ENCODE data around the gene TCF4.

TCF4 gene

DNA sequence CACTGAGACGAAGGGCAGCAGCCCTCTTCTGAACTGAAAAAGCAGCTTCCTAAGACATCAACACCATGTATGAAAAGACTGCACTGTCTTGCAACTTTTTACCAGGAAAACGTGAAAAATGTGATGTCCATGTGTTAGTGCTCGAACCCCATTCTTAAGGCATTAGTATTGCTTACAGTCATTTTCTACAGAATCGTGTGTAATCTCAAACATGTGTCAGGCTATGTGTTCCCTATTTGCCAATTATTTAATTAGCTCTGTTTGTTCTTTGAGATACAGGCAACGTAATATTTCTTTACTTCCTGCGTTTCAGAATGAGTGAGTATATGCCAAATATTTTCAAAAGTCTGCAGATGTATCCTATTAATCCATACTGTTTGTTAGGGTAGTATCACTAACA is 321.0 kb downstream of the TCF4 start:
- no peak for TF ChIP-seq FOXK2 (IDR thresholded peaks at IDR 0.05)
- no peak for TF ChIP-seq TARDBP (IDR thresholded peaks at IDR 0.05)
- TF ChIP-seq SP1 (IDR thresholded peaks at IDR 0.05): no peak
- no peak for TF ChIP-seq CTBP1 (IDR thresholded peaks at IDR 0.05; ENCODE audit: borderline replicate concordance)
- no peak for TF ChIP-seq ELF4 (IDR thresholded peaks at IDR 0.05)
- TF ChIP-seq L3MBTL2 (conservative IDR thresholded peaks at IDR 0.05): no peak
- TF ChIP-seq FOXA1 (IDR thresholded peaks at IDR 0.05): no peak
- no peak for TF ChIP-seq ZNF384 (IDR thresholded peaks at IDR 0.05)
- no peak for TF ChIP-seq NFRKB (IDR thresholded peaks at IDR 0.05)
- TF ChIP-seq FOXM1 (IDR thresholded peaks at IDR 0.05; ENCODE audit: borderline replicate concordance): no peak
- no peak for DNase-seq (ENCODE audit: extremely low spot score)
- ChIA-PET POLR2A (no interaction called here), CTCF (no interaction called here)

DNA sequence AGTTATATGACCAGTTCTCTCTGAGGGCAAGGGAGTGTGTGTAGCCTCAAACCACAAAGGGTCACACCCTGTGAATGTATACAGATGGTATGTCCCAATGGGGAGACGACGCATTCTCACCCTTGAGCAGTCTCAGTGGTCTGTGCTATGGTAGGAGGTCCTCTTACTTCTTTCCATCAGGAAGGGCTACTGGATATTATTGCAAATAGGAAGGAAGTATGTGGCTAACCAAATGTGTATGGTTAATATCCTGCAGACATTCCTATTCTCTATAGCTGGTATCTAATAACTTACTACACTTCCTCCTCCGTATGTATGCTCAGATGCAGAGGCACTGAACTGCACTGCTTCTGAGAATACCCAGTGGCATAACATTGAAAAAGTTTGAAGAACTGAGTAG is 322.0 kb downstream of the TCF4 start:
- ChIA-PET POLR2A (no interaction called here), CTCF (no interaction called here)
- TF ChIP-seq CTBP1 (IDR thresholded peaks at IDR 0.05; ENCODE audit: borderline replicate concordance): no peak
- no peak for TF ChIP-seq BHLHE40 (IDR thresholded peaks at IDR 0.05; ENCODE audit: borderline replicate concordance)
- TF ChIP-seq ELF4 (IDR thresholded peaks at IDR 0.05): no peak
- no peak for TF ChIP-seq NFRKB (IDR thresholded peaks at IDR 0.05)
- no peak for TF ChIP-seq ARNT (IDR thresholded peaks at IDR 0.05)
- TF ChIP-seq, protein P1, sequence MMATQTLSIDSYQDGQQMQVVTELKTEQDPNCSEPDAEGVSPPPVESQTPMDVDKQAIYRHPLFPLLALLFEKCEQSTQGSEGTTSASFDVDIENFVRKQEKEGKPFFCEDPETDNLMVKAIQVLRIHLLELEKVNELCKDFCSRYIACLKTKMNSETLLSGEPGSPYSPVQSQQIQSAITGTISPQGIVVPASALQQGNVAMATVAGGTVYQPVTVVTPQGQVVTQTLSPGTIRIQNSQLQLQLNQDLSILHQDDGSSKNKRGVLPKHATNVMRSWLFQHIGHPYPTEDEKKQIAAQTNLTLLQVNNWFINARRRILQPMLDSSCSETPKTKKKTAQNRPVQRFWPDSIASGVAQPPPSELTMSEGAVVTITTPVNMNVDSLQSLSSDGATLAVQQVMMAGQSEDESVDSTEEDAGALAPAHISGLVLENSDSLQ (IDR thresholded peaks at IDR 0.05): no peak
- no peak for TF ChIP-seq L3MBTL2 (conservative IDR thresholded peaks at IDR 0.05)
- TF ChIP-seq ZNF384 (IDR thresholded peaks at IDR 0.05): no peak
- no peak for TF ChIP-seq HDGF (IDR thresholded peaks at IDR 0.05; ENCODE audit: borderline replicate concordance)
- no peak for TF ChIP-seq SUZ12 (IDR thresholded peaks at IDR 0.05)
- no peak for TF ChIP-seq FOXM1 (IDR thresholded peaks at IDR 0.05; ENCODE audit: borderline replicate concordance)
- TF ChIP-seq FOXA1 (IDR thresholded peaks at IDR 0.05): no peak
- no peak for TF ChIP-seq FOXK2 (IDR thresholded peaks at IDR 0.05)
- TF ChIP-seq LEF1 (IDR thresholded peaks at IDR 0.05; ENCODE audit: borderline replicate concordance): no peak
- TF ChIP-seq TARDBP (IDR thresholded peaks at IDR 0.05): no peak
- no peak for TF ChIP-seq SP1 (IDR thresholded peaks at IDR 0.05)
- no peak for DNase-seq (ENCODE audit: extremely low spot score)

DNA sequence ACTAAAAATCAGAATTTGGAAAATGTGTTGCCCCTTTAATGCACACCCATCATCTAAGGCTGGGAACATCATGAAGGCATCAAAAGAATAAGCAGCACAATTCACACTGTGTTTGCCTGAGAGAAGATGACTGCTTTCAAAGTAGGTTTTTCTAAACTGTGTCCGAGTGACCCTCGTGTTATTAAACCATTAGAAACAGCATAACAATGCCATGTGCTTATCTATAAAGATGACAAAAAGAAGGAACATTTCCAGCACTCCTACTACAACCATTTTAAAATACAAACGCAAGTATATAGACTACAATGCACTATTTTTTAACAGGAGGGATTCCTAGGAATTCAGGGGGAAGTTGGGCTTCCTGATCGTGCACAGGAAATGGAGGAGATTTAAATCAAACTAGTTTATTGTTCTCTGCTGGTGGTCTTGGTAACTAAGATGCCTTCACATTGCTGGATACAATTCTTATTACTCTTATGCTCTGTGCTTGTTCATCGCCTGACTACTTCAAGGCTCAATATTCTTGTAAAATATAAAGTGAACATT is 322.8 kb downstream of the TCF4 start:
- CTCF ChIA-PET: no interaction called here
- no peak for DNase-seq (ENCODE audit: extremely low spot score)
- POLR2A ChIA-PET: no interaction called here
- TF ChIP-seq ZNF384 (IDR thresholded peaks at IDR 0.05): no peak
- no peak for TF ChIP-seq BHLHE40 (IDR thresholded peaks at IDR 0.05; ENCODE audit: borderline replicate concordance)
- TF ChIP-seq FOXK2 (IDR thresholded peaks at IDR 0.05): no peak
- no peak for TF ChIP-seq NFRKB (IDR thresholded peaks at IDR 0.05)
- TF ChIP-seq CTBP1 (IDR thresholded peaks at IDR 0.05; ENCODE audit: borderline replicate concordance): no peak
- no peak for TF ChIP-seq SUZ12 (IDR thresholded peaks at IDR 0.05)
- TF ChIP-seq HDGF (IDR thresholded peaks at IDR 0.05; ENCODE audit: borderline replicate concordance): no peak
- no peak for TF ChIP-seq FOXA1 (IDR thresholded peaks at IDR 0.05)
- TF ChIP-seq, protein P1 (IDR thresholded peaks at IDR 0.05): no peak
- no peak for TF ChIP-seq SP1 (IDR thresholded peaks at IDR 0.05)

DNA sequence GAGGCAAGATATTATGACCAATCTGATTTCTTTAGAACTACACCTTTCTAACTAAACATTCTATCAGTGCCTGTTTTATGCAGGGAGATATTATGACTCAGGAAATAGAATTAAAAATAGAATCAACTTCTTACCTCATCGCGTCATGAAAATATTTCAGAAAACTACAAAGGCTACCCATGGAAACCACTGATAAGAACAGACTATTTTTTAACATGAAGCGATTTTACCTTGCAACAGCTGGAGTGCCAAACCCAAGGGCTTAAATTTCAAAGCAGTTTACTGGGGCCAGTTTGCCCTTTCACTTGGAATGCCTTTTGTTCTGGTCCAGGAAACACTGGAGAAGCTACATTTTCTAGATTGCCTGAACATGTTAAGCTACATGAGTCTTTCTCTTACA is 323.9 kb downstream of the TCF4 start:
- DNase-seq (ENCODE audit: extremely low spot score): no peak
- ChIA-PET POLR2A (no interaction called here), CTCF (interaction anchor here (0.7 kb wide), 1 partner anchor 12 kb away, joined by 3 read pairs; no protein-coding TSS in a partner anchor)
- TF ChIP-seq ELF4 (IDR thresholded peaks at IDR 0.05): no peak
- TF ChIP-seq HDGF (IDR thresholded peaks at IDR 0.05; ENCODE audit: borderline replicate concordance): no peak
- no peak for TF ChIP-seq L3MBTL2 (conservative IDR thresholded peaks at IDR 0.05)
- TF ChIP-seq SUZ12 (IDR thresholded peaks at IDR 0.05): no peak
- no peak for TF ChIP-seq ZNF384 (IDR thresholded peaks at IDR 0.05)
- no peak for TF ChIP-seq ARNT (IDR thresholded peaks at IDR 0.05)
- no peak for TF ChIP-seq NFRKB (IDR thresholded peaks at IDR 0.05)
- no peak for TF ChIP-seq TARDBP (IDR thresholded peaks at IDR 0.05)
- no peak for TF ChIP-seq FOXK2 (IDR thresholded peaks at IDR 0.05)
- no peak for TF ChIP-seq SP1 (IDR thresholded peaks at IDR 0.05)
- no peak for TF ChIP-seq LEF1 (IDR thresholded peaks at IDR 0.05; ENCODE audit: borderline replicate concordance)

- no peak for TF ChIP-seq BHLHE40 (IDR thresholded peaks at IDR 0.05; ENCODE audit: borderline replicate concordance)
- no peak for TF ChIP-seq NFRKB (IDR thresholded peaks at IDR 0.05)
- no peak for TF ChIP-seq FOXK2 (IDR thresholded peaks at IDR 0.05)
- no peak for TF ChIP-seq L3MBTL2 (conservative IDR thresholded peaks at IDR 0.05)
- no peak for TF ChIP-seq ARNT (IDR thresholded peaks at IDR 0.05)
- TF ChIP-seq FOXM1 (IDR thresholded peaks at IDR 0.05; ENCODE audit: borderline replicate concordance): no peak
- no peak for TF ChIP-seq ELF4 (IDR thresholded peaks at IDR 0.05)
- TF ChIP-seq SUZ12 (IDR thresholded peaks at IDR 0.05): no peak
- no peak for TF ChIP-seq LEF1 (IDR thresholded peaks at IDR 0.05; ENCODE audit: borderline replicate concordance)
- TF ChIP-seq TARDBP (IDR thresholded peaks at IDR 0.05): no peak
- TF ChIP-seq CTBP1 (IDR thresholded peaks at IDR 0.05; ENCODE audit: borderline replicate concordance): no peak
- TF ChIP-seq FOXA1 (IDR thresholded peaks at IDR 0.05): no peak
- DNase-seq (ENCODE audit: extremely low spot score): no peak
- ChIA-PET POLR2A (no interaction called here), CTCF (no interaction called here)
Measured at GRCh38 chr18:55262021-55262560, 325.9 kb downstream of the TCF4 start.

DNA sequence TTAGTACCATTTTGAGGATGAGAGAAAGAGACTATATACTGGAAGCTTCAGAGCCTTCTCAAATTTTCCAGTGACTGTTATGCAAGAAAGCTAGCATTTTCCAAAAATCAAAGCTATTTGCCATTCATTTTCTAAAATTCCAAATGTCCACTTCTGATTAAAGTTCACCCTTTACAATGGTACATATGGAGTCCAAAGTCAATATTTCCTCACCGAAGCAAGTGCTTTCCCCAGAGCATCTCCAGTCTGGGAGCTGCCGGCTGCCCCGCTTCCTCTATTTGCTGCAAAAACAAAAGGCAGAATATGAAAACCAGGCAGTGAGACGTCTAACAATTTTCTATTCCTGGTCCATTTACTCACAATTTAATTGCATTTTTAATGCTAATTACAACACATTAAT is 326.7 kb downstream of the TCF4 start:
- POLR2A ChIA-PET: no interaction called here
- TF ChIP-seq CTBP1 (IDR thresholded peaks at IDR 0.05; ENCODE audit: borderline replicate concordance) (no peak), L3MBTL2 (conservative IDR thresholded peaks at IDR 0.05) (no peak), TARDBP (IDR thresholded peaks at IDR 0.05) (no peak), FOXA1 (IDR thresholded peaks at IDR 0.05) (no peak), ZNF384 (IDR thresholded peaks at IDR 0.05) (no peak), SP1 (IDR thresholded peaks at IDR 0.05) (no peak), NFRKB (IDR thresholded peaks at IDR 0.05) (no peak), ARNT (IDR thresholded peaks at IDR 0.05) (no peak), SUZ12 (IDR thresholded peaks at IDR 0.05) (no peak), BHLHE40 (IDR thresholded peaks at IDR 0.05; ENCODE audit: borderline replicate concordance) (no peak), HDGF (IDR thresholded peaks at IDR 0.05; ENCODE audit: borderline replicate concordance) (no peak), LEF1 (IDR thresholded peaks at IDR 0.05; ENCODE audit: borderline replicate concordance) (no peak)
- TF ChIP-seq, protein P1 (IDR thresholded peaks at IDR 0.05): no peak
- DNase-seq (ENCODE audit: extremely low spot score): no peak
- CTCF ChIA-PET: no interaction called here

Measured in HEK293T (cell line).